PFSK-1 (cell line): Measurements from ENCODE around the gene APBB2.

Experiments
- FOXP2 ChIP-seq: optimal IDR thresholded peaks from 2 replicates; pipeline ENCODE3; 2011; ENCODE audit warnings: borderline replicate concordance, control low read depth, inconsistent platforms; ENCODE audit not compliant: insufficient read depth; ENCODE audit errors: extremely low read length, extremely low read depth
- POLR2AphosphoS5 ChIP-seq: IDR thresholded peaks from 2 replicates; pipeline ENCODE4 v1.6.1; 2012; ENCODE audit warnings: low read depth, mild to moderate bottlenecking, control low read depth, low read length, moderate library complexity
- SIN3A ChIP-seq: IDR thresholded peaks from 2 replicates; pipeline ENCODE4 v1.6.1; 2012; ENCODE audit warnings: mild to moderate bottlenecking, low read length, moderate library complexity, borderline replicate concordance; ENCODE audit not compliant: insufficient read depth
- TAF1 ChIP-seq: IDR thresholded peaks from 2 replicates; pipeline ENCODE4 v1.6.1; 2012; ENCODE audit warnings: low read length, control low read depth, borderline replicate concordance; ENCODE audit not compliant: insufficient read depth
- TF ChIP-seq, protein P1 (sequence below), 2 experiments: IDR thresholded peaks; 2 replicates each; pipeline versions ENCODE4 v1.6.1 to v1.8.0; 2011 to 2012; ENCODE audit warnings: low read depth in 2 of 2, low read length in 2 of 2, control low read depth in 1 of 2, inconsistent platforms in 1 of 2, mild to moderate bottlenecking in 1 of 2, moderate library complexity in 1 of 2; ENCODE audit not compliant: insufficient read depth in 1 of 2

The APBB2 gene

DNA sequence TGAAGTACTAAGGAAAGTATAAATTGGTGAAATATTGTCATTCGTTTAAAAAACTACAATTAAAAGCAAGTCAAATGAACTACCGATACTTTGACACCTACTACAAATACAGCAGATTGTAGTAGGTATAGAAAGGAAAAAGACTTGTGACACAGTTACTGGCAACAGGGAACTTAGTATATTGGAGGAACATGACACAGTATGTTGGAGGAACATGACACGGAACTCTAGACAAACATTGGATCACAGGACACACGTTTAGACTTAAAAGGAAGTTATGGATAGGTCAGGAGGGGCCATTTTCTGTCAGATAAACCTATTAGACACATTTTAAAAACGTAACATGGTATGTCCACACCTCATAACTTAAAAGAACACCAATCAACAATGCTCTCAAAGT lies 132.5 kb downstream of the APBB2 start:
- TF ChIP-seq TAF1 (no peak), FOXP2 (no peak), SIN3A (no peak), POLR2AphosphoS5 (no peak)
- TF ChIP-seq, protein P1, sequence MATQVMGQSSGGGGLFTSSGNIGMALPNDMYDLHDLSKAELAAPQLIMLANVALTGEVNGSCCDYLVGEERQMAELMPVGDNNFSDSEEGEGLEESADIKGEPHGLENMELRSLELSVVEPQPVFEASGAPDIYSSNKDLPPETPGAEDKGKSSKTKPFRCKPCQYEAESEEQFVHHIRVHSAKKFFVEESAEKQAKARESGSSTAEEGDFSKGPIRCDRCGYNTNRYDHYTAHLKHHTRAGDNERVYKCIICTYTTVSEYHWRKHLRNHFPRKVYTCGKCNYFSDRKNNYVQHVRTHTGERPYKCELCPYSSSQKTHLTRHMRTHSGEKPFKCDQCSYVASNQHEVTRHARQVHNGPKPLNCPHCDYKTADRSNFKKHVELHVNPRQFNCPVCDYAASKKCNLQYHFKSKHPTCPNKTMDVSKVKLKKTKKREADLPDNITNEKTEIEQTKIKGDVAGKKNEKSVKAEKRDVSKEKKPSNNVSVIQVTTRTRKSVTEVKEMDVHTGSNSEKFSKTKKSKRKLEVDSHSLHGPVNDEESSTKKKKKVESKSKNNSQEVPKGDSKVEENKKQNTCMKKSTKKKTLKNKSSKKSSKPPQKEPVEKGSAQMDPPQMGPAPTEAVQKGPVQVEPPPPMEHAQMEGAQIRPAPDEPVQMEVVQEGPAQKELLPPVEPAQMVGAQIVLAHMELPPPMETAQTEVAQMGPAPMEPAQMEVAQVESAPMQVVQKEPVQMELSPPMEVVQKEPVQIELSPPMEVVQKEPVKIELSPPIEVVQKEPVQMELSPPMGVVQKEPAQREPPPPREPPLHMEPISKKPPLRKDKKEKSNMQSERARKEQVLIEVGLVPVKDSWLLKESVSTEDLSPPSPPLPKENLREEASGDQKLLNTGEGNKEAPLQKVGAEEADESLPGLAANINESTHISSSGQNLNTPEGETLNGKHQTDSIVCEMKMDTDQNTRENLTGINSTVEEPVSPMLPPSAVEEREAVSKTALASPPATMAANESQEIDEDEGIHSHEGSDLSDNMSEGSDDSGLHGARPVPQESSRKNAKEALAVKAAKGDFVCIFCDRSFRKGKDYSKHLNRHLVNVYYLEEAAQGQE (IDR thresholded peaks at IDR 0.05; ENCODE audit: insufficient read depth in 1 of 2, low read depth in 2 of 2, low read length in 2 of 2): no peak

DNA sequence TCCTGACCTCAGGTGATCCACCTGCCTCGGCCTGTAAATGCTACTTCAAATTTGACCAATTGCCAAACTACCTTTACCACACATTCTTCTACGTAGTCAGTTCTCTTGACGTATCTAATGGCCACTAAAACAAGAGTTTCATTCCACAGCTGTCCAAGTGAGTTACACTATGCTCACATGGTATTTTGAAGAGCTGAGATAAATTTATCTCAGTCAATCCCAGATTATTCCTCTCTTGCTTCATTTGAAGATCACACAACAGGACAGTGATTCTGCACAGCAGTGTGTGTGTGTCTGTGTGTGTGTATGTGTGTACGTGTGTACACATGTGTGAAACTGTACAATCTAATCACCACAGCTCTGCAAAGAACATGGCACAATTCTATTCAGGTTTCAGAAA lies 133.4 kb downstream of the APBB2 start:
- TF ChIP-seq, protein P1 (IDR thresholded peaks at IDR 0.05; ENCODE audit: insufficient read depth in 1 of 2, low read depth in 2 of 2, low read length in 2 of 2): no peak
- TF ChIP-seq TAF1: no peak
- no peak for TF ChIP-seq FOXP2
- no peak for TF ChIP-seq POLR2AphosphoS5
- TF ChIP-seq SIN3A: no peak

DNA sequence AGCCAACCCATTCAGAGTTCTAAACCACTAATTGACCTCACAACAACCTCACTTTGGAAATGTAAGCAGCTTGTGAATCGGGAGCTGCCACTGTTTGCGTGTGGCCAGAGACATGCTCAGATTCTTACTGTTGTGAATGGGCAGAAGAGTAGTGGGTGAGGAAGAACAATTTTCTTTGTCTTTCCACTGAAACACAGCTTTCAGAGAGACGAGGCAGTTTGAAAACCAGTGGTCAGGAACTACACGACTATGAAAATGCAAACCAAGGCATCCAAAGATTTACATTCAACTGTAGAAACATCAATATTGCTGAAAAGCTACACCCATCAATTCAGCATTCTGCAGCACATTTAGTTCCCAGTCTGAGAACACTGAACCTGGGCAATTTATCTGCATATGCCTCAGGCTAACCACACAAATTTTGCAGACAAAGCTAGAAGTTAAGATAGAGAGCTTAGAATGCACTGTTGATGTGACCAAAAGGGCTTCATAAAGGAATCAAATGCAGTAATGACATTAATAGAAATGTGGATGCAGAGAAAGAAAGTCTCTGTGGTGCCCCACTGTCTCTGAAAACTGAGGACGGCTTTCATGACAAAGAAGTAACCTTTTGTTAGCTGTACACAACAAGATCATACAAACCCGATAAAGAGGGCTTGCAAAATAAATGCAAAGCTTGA lies 134.3 kb downstream of the APBB2 start:
- TF ChIP-seq POLR2AphosphoS5 (no peak), SIN3A (no peak), FOXP2 (no peak)
- TF ChIP-seq, protein P1 (IDR thresholded peaks at IDR 0.05; ENCODE audit: insufficient read depth in 1 of 2, low read depth in 2 of 2, low read length in 2 of 2): no peak

DNA sequence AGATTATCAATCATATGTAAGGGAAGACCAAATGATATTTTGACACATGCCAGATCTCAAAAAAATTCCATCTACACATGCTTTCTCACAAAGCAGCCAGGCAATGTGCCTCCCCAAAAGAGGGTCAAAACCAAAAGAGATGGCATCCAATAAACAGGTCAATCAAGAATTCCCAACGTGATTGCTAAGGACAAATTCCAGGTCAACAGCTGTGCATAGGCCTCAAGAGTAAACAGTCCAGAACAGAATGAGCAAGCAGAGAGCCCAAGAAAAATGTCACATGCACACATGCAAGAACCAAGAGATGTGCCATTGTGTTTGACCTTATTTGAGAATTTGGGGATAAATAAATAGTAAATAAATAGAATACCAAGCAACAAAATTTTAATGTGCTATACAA lies 136.7 kb downstream of the APBB2 start:
- TF ChIP-seq SIN3A (no peak), TAF1 (no peak), FOXP2 (no peak), POLR2AphosphoS5 (no peak)
- TF ChIP-seq, protein P1 (IDR thresholded peaks at IDR 0.05; ENCODE audit: insufficient read depth in 1 of 2, low read depth in 2 of 2, low read length in 2 of 2): no peak

DNA sequence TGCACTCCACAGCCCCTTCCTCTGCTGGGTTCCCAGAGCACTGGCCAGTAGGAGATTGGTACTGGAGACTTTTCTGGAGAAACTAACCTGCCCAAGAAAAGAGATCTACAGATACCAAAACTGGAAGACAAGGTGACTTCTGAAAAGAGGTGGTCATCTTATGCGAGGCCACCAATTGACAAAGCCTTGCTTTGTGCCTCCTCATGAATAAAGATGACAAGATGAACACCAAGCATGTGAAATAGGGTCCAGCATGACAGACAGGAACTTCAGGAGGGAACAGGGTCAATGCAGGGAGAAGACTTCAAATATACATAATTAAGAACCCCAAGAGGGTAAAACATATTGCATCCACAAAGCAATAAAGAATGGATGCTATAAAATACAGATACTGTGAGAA lies 137.9 kb downstream of the APBB2 start:
- TF ChIP-seq POLR2AphosphoS5: no peak
- TF ChIP-seq, protein P1 (IDR thresholded peaks at IDR 0.05; ENCODE audit: insufficient read depth in 1 of 2, low read depth in 2 of 2, low read length in 2 of 2): no peak
- no peak for TF ChIP-seq FOXP2
- TF ChIP-seq SIN3A: no peak
- no peak for TF ChIP-seq TAF1
